HEK293 (cell line): Measurements from ENCODE around the gene PDE3B.

Experiments
- FEZF1 ChIP-seq: fragments of 450-650 bp; formaldehyde crosslinking; IDR thresholded peaks from 2 replicates; pipeline ENCODE4 v1.5.1; 2016; ENCODE audit warnings: missing biosample characterization, missing genetic modification characterization
- GFI1B ChIP-seq: fragments of 450-650 bp; formaldehyde crosslinking; IDR thresholded peaks from 2 replicates; pipeline ENCODE4 v1.5.1; 2016; ENCODE audit warnings: missing biosample characterization, missing genetic modification characterization
- GLIS1 ChIP-seq: fragments of 450-650 bp; formaldehyde crosslinking; IDR thresholded peaks from 2 replicates; pipeline ENCODE4 v1.5.1; 2016; ENCODE audit warnings: missing biosample characterization, missing genetic modification characterization
- SALL2 ChIP-seq: fragments of 450-650 bp; formaldehyde crosslinking; IDR thresholded peaks from 2 replicates; pipeline ENCODE4 v1.5.0; 2017; ENCODE audit warnings: missing biosample characterization, mild to moderate bottlenecking, missing genetic modification characterization, borderline replicate concordance
- WT1 ChIP-seq: fragments of 450-650 bp; formaldehyde crosslinking; IDR thresholded peaks from 2 replicates; pipeline ENCODE4 v1.5.1; 2016; ENCODE audit warnings: missing biosample characterization, missing genetic modification characterization
- YY2 ChIP-seq: fragments of 450-650 bp; formaldehyde crosslinking; IDR thresholded peaks from 2 replicates; pipeline ENCODE4 v1.5.1; 2016; ENCODE audit warnings: missing biosample characterization, missing genetic modification characterization
- ZFP37 ChIP-seq: fragments of 450-650 bp; formaldehyde crosslinking; IDR thresholded peaks from 2 replicates; pipeline ENCODE4 v1.5.1; 2016; ENCODE audit warnings: missing biosample characterization, missing genetic modification characterization
- ZNF174 ChIP-seq: fragments of 450-650 bp; formaldehyde crosslinking; IDR thresholded peaks from 2 replicates; pipeline ENCODE4 v1.5.0; 2017; ENCODE audit warnings: missing biosample characterization, mild to moderate bottlenecking, missing genetic modification characterization
- ZNF391 ChIP-seq: fragments of 450-650 bp; formaldehyde crosslinking; IDR thresholded peaks from 2 replicates; pipeline ENCODE4 v1.5.1; 2016; ENCODE audit warnings: low read depth, missing biosample characterization, missing genetic modification characterization, borderline replicate concordance
- ZNF501 ChIP-seq: fragments of 450-650 bp; formaldehyde crosslinking; IDR thresholded peaks from 2 replicates; pipeline ENCODE4 v1.5.1; 2016; ENCODE audit warnings: missing biosample characterization, missing genetic modification characterization
- ZNF530 ChIP-seq: fragments of 450-650 bp; formaldehyde crosslinking; IDR thresholded peaks from 2 replicates; pipeline ENCODE4 v1.5.1; 2016; ENCODE audit warnings: low read depth, missing biosample characterization, missing genetic modification characterization
- ZNF548 ChIP-seq: fragments of 450-650 bp; formaldehyde crosslinking; IDR thresholded peaks from 2 replicates; pipeline ENCODE4 v1.5.1; 2016; ENCODE audit warnings: missing biosample characterization, missing genetic modification characterization
- ZNF585B ChIP-seq: fragments of 450-650 bp; formaldehyde crosslinking; IDR thresholded peaks from 2 replicates; pipeline ENCODE4 v1.5.1; 2016; ENCODE audit warnings: missing biosample characterization, missing genetic modification characterization
- ZNF707 ChIP-seq: fragments of 450-650 bp; formaldehyde crosslinking; IDR thresholded peaks from 2 replicates; pipeline ENCODE4 v1.5.1; 2016; ENCODE audit warnings: missing biosample characterization, missing genetic modification characterization
- ZNF791 ChIP-seq: fragments of 450-650 bp; formaldehyde crosslinking; IDR thresholded peaks from 2 replicates; pipeline ENCODE4 v1.5.1; 2016; ENCODE audit warnings: missing biosample characterization, missing genetic modification characterization
- TF ChIP-seq, protein P1 (sequence below): fragments of 450-650 bp; IDR thresholded peaks from 2 replicates; pipeline ENCODE4 v1.5.1; 2018; ENCODE audit warnings: missing biosample characterization, mild to moderate bottlenecking, missing genetic modification characterization
- TF ChIP-seq, protein P2 (sequence below): fragments of 450-650 bp; formaldehyde crosslinking; IDR thresholded peaks from 2 replicates; pipeline ENCODE4 v1.5.1; 2017; ENCODE audit warnings: missing biosample characterization, mild to moderate bottlenecking, missing genetic modification characterization, moderate library complexity
- TF ChIP-seq, protein P3 (sequence below): fragments of 450-650 bp; formaldehyde crosslinking; conservative IDR thresholded peaks from 2 replicates; pipeline ENCODE4 v1.5.1; 2016; ENCODE audit warnings: low read depth, missing biosample characterization, missing genetic modification characterization
- TF ChIP-seq, protein P4 (sequence below): fragments of 450-650 bp; formaldehyde crosslinking; IDR thresholded peaks from 2 replicates; pipeline ENCODE4 v1.5.1; 2016; ENCODE audit warnings: missing biosample characterization, missing genetic modification characterization, borderline replicate concordance
- TF ChIP-seq, protein P5 (sequence below): fragments of 450-650 bp; formaldehyde crosslinking; IDR thresholded peaks from 2 replicates; pipeline ENCODE4 v1.5.1; 2016; ENCODE audit warnings: missing biosample characterization, missing genetic modification characterization, low read depth
- TF ChIP-seq, protein P6 (sequence below): fragments of 450-650 bp; formaldehyde crosslinking; conservative IDR thresholded peaks from 2 replicates; pipeline ENCODE4 v1.5.1; 2016; ENCODE audit warnings: low read depth, missing biosample characterization, missing genetic modification characterization

Gene PDE3B

DNA sequence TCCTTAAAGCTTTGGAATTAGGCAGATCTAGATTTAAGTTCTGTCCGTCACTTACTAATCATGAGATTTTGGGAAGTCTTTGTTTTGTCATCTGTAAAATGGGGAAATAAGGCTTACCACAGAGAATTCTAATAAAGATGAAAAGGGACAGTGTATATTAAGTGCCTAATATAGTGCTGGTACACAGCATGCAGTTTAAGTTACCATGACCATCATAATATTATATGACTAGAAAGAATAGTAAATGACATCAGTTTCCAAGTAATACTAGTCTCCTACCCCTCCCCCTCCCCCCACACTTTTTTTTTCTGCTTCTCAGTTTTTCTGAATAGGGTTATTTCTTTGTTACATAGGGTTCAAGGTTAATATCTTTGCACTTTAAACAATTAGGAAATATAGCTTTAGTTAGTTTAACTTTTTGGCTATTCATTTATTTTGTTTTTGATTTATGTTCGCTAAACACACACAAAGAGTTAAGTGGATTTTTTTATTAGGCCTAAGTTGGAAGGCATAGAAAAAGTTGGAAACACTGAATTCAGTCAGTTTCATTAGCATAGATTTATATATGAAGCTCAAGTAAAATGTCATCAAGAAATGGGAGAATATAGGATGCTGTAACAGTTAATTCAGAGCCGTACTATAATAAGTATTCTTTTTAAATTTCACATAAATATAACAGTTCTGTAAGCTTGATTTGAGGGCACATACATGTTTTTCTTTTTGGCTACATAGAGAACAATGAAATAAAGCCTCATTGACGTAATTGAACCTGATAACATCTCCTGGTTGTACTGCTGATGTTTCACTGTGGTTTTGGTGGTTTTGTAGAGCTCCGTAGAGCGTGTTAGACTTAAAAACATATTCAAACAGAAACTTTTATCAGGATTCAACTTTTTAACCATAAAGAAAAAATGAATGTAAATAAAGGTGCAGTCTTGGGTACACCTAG lies 121.2 kb downstream of the PDE3B start (continued):
- no peak for TF ChIP-seq GLIS1 (tag by site-specific recombination)
- no peak for TF ChIP-seq ZNF174 (tag by site-specific recombination)
- TF ChIP-seq, protein P1, sequence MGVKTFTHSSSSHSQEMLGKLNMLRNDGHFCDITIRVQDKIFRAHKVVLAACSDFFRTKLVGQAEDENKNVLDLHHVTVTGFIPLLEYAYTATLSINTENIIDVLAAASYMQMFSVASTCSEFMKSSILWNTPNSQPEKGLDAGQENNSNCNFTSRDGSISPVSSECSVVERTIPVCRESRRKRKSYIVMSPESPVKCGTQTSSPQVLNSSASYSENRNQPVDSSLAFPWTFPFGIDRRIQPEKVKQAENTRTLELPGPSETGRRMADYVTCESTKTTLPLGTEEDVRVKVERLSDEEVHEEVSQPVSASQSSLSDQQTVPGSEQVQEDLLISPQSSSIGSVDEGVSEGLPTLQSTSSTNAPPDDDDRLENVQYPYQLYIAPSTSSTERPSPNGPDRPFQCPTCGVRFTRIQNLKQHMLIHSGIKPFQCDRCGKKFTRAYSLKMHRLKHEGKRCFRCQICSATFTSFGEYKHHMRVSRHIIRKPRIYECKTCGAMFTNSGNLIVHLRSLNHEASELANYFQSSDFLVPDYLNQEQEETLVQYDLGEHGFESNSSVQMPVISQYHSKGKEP (tag by site-specific recombination) = no peak
- peak; percentile 26; the same call in 1 of the 2 replicates for TF ChIP-seq ZNF391 (tag by site-specific recombination)
- TF ChIP-seq, protein P2, sequence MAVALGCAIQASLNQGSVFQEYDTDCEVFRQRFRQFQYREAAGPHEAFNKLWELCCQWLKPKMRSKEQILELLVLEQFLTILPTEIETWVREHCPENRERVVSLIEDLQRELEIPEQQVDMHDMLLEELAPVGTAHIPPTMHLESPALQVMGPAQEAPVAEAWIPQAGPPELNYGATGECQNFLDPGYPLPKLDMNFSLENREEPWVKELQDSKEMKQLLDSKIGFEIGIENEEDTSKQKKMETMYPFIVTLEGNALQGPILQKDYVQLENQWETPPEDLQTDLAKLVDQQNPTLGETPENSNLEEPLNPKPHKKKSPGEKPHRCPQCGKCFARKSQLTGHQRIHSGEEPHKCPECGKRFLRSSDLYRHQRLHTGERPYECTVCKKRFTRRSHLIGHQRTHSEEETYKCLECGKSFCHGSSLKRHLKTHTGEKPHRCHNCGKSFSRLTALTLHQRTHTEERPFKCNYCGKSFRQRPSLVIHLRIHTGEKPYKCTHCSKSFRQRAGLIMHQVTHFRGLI (tag by site-specific recombination) = no peak
- no peak for TF ChIP-seq ZFP37 (tag by site-specific recombination)
- TF ChIP-seq, protein P3, sequence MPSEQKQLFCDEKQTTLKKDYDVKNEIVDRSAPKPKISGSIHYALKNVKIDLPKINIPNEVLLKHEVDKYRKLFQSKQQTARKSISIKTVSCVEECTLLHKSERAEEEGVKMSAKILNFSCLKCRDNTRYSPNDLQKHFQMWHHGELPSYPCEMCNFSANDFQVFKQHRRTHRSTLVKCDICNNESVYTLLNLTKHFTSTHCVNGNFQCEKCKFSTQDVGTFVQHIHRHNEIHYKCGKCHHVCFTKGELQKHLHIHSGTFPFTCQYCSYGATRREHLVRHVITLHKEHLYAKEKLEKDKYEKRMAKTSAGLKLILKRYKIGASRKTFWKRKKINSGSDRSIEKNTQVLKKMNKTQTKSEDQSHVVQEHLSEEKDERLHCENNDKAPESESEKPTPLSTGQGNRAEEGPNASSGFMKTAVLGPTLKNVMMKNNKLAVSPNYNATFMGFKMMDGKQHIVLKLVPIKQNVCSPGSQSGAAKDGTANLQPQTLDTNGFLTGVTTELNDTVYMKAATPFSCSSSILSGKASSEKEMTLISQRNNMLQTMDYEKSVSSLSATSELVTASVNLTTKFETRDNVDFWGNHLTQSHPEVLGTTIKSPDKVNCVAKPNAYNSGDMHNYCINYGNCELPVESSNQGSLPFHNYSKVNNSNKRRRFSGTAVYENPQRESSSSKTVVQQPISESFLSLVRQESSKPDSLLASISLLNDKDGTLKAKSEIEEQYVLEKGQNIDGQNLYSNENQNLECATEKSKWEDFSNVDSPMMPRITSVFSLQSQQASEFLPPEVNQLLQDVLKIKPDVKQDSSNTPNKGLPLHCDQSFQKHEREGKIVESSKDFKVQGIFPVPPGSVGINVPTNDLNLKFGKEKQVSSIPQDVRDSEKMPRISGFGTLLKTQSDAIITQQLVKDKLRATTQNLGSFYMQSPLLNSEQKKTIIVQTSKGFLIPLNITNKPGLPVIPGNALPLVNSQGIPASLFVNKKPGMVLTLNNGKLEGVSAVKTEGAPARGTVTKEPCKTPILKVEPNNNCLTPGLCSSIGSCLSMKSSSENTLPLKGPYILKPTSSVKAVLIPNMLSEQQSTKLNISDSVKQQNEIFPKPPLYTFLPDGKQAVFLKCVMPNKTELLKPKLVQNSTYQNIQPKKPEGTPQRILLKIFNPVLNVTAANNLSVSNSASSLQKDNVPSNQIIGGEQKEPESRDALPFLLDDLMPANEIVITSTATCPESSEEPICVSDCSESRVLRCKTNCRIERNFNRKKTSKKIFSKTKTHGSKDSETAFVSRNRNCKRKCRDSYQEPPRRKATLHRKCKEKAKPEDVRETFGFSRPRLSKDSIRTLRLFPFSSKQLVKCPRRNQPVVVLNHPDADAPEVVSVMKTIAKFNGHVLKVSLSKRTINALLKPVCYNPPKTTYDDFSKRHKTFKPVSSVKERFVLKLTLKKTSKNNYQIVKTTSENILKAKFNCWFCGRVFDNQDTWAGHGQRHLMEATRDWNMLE (tag by site-specific recombination) = no peak
- 0 out of 2 replicates have a peak, but pooled peaks have one; percentile 36 for TF ChIP-seq WT1 (tag by site-specific recombination)
- TF ChIP-seq ZNF585B (tag by site-specific recombination) = no peak
- TF ChIP-seq GFI1B (tag by site-specific recombination) = no peak
- TF ChIP-seq ZNF707 (tag by site-specific recombination) = no peak
- TF ChIP-seq ZNF501 (tag by site-specific recombination) = no peak
- TF ChIP-seq ZNF791 = no peak
- TF ChIP-seq, protein P4, sequence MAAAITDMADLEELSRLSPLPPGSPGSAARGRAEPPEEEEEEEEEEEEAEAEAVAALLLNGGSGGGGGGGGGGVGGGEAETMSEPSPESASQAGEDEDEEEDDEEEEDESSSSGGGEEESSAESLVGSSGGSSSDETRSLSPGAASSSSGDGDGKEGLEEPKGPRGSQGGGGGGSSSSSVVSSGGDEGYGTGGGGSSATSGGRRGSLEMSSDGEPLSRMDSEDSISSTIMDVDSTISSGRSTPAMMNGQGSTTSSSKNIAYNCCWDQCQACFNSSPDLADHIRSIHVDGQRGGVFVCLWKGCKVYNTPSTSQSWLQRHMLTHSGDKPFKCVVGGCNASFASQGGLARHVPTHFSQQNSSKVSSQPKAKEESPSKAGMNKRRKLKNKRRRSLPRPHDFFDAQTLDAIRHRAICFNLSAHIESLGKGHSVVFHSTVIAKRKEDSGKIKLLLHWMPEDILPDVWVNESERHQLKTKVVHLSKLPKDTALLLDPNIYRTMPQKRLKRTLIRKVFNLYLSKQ (tag by site-specific recombination) = no peak
- no peak for TF ChIP-seq ZNF530
- no peak for TF ChIP-seq YY2 (tag by site-specific recombination)
- TF ChIP-seq ZNF548 = no peak
- TF ChIP-seq, protein P5, sequence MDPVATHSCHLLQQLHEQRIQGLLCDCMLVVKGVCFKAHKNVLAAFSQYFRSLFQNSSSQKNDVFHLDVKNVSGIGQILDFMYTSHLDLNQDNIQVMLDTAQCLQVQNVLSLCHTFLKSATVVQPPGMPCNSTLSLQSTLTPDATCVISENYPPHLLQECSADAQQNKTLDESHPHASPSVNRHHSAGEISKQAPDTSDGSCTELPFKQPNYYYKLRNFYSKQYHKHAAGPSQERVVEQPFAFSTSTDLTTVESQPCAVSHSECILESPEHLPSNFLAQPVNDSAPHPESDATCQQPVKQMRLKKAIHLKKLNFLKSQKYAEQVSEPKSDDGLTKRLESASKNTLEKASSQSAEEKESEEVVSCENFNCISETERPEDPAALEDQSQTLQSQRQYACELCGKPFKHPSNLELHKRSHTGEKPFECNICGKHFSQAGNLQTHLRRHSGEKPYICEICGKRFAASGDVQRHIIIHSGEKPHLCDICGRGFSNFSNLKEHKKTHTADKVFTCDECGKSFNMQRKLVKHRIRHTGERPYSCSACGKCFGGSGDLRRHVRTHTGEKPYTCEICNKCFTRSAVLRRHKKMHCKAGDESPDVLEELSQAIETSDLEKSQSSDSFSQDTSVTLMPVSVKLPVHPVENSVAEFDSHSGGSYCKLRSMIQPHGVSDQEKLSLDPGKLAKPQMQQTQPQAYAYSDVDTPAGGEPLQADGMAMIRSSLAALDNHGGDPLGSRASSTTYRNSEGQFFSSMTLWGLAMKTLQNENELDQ (tag by site-specific recombination) = no peak
- no peak for TF ChIP-seq SALL2
- no peak; the same call in 1 of the 2 replicates for TF ChIP-seq FEZF1 (tag by site-specific recombination)
- TF ChIP-seq, protein P6, sequence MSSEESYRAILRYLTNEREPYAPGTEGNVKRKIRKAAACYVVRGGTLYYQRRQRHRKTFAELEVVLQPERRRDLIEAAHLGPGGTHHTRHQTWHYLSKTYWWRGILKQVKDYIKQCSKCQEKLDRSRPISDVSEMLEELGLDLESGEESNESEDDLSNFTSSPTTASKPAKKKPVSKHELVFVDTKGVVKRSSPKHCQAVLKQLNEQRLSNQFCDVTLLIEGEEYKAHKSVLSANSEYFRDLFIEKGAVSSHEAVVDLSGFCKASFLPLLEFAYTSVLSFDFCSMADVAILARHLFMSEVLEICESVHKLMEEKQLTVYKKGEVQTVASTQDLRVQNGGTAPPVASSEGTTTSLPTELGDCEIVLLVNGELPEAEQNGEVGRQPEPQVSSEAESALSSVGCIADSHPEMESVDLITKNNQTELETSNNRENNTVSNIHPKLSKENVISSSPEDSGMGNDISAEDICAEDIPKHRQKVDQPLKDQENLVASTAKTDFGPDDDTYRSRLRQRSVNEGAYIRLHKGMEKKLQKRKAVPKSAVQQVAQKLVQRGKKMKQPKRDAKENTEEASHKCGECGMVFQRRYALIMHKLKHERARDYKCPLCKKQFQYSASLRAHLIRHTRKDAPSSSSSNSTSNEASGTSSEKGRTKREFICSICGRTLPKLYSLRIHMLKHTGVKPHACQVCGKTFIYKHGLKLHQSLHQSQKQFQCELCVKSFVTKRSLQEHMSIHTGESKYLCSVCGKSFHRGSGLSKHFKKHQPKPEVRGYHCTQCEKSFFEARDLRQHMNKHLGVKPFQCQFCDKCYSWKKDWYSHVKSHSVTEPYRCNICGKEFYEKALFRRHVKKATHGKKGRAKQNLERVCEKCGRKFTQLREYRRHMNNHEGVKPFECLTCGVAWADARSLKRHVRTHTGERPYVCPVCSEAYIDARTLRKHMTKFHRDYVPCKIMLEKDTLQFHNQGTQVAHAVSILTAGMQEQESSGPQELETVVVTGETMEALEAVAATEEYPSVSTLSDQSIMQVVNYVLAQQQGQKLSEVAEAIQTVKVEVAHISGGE (tag by site-specific recombination) = no peak
